ENCODE measurements around the gene PTPRM.

DNA sequence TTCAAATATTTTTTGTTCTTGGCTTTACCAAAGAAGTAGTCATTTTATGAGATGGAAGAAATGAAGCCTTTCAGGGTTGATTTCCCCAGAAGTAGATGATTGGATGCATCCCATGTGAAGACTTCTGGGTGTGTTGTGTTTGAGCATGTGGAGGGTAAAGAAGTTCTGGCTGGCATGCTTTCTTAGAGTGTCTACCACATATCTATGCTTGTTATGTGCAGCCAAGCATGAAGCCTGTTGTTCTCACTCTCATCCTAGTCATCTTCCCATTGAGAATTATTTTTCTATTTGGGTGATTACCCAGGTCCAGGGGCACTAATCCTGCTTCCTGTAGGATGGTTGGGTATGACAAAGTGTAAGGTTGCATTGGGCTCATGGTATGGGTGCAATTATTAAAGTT lies 472.9 kb downstream of the PTPRM start:
- TF ChIP-seq ARNTL (CRISPR knock-in tag; IDR thresholded peaks at IDR 0.05; ENCODE audit: borderline replicate concordance, low read depth) = no peak
- TF ChIP-seq RARB (CRISPR knock-in tag; IDR thresholded peaks at IDR 0.05) = no peak
- no peak for TF ChIP-seq PATZ1 (CRISPR knock-in tag; IDR thresholded peaks at IDR 0.05; ENCODE audit: borderline replicate concordance)
- no peak for TF ChIP-seq ZNF565 (CRISPR knock-in tag; conservative IDR thresholded peaks at IDR 0.05; ENCODE audit: low read depth)
- no peak for TF ChIP-seq TSHZ2 (CRISPR knock-in tag; IDR thresholded peaks at IDR 0.05)
- no peak for TF ChIP-seq ZC3H10 (CRISPR knock-in tag; IDR thresholded peaks at IDR 0.05)
- TF ChIP-seq ZFP30 (CRISPR knock-in tag; IDR thresholded peaks at IDR 0.05) = no peak
- TF ChIP-seq ZNF8 (CRISPR knock-in tag; IDR thresholded peaks at IDR 0.05) = no peak
- no peak for TF ChIP-seq CREB5 (CRISPR knock-in tag; IDR thresholded peaks at IDR 0.05; ENCODE audit: low read depth)
- no peak for TF ChIP-seq ZFP3 (CRISPR knock-in tag; IDR thresholded peaks at IDR 0.05)

All from SK-N-SH treated with all-trans-retinoic acid at 6 μM for 48 hours (cell line).